PFSK-1 (cell line): Measurements from ENCODE around the gene PHLDA1.

Source experiments
- POLR2AphosphoS5 ChIP-seq: IDR thresholded peaks from 2 replicates; pipeline ENCODE4 v1.6.1; 2012; ENCODE audit warnings: low read depth, mild to moderate bottlenecking, control low read depth, low read length, moderate library complexity
- REST ChIP-seq, 2 experiments: IDR thresholded peaks; 2 replicates each; pipeline versions ENCODE4 v1.6.1 to v1.8.0; 2011 to 2012; ENCODE audit warnings: low read depth in 2 of 2, low read length in 2 of 2, control low read depth in 1 of 2, inconsistent platforms in 1 of 2, mild to moderate bottlenecking in 1 of 2, moderate library complexity in 1 of 2; ENCODE audit not compliant: insufficient read depth in 1 of 2
- TAF1 ChIP-seq: IDR thresholded peaks from 2 replicates; pipeline ENCODE4 v1.6.1; 2012; ENCODE audit warnings: low read length, control low read depth, borderline replicate concordance; ENCODE audit not compliant: insufficient read depth

GRCh38 chr12:76065917-76066316 lies 34.3 kb upstream of the PHLDA1 start:
- TF ChIP-seq POLR2AphosphoS5: no peak
- TF ChIP-seq TAF1: no peak
- TF ChIP-seq REST (IDR thresholded peaks at IDR 0.05; ENCODE audit: insufficient read depth in 1 of 2, low read depth in 2 of 2, low read length in 2 of 2): no peak
